Activated gamma-delta T cell treated with anti-CD3 and anti-CD28 coated beads, Interleukin-2, amount 50 U/mL, for 16 hours (primary cell): Measurements from ENCODE around the gene FRY.
"Not testable (repeated sequence)": the region's sequence is repeated elsewhere in the genome, so short reads cannot be mapped to it uniquely, and the experiment has no call there.

Source experiments
- DNase-seq: peaks from one replicate; pipeline ENCODE4 v3.0.0-alpha.2; 2020; ENCODE audit warnings: low read depth

Gene FRY

DNA sequence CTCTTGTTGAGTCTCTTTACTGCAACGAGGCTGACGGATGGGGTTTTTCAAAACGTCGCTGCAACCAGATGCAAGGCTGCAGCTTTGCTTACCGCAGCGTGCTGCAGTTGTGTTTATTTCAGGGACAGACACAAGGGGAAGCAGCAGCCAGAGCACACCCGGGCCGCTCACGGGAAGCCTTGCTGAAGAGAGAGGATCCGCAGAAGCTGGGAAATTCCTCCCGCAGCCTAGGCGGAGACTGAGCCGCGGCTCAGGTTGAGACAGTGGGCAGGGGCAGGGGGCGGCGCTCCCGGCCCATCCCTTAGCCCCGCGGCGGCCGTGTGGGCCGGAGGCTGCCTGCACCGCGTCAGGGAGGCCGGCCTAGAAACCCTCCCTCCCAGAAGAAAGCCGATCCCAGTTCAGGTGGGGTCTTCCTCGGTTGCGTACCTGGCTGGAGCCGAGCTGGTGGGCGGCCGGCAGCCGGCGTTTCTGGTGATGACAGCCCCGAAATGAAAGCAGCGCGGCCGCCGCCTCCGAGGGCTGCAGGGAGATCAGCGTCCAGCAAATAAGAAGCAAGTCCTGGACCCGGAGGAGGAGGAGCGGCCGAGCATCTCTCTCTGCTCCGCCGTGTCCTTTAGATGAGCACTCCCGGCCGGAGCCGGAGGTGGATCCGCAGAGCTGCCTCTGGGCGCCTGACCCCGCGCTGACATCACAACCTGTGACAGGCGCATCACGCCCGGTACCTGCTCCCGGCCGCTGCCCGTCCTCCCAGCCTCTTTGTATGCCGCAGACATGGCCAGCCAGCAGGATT is at the start of gene FRY:
TSS of gene FRY (plus strand) at position 750 of the 790 bp plus-strand sequence. CDS start at position 772, 22 bp downstream.
- peak; percentile 13 for DNase-seq

DNA sequence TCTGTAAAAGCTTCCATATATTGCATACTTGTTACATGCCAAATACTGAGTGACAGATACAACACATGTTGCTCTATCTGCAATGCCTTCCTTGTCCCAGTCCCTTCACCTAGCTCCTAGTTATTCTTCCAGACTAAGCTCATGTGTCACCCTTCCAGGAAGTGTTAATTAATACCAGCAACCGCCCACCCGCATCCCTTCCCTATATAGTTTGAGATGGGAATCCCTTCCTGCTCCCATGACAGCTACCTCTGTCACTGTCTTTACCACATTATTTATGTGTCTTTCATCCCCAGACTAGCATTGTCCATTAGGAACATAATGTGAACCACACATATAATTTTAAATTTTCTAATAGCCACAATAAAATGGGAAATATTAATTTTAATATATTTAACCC is 49.5 kb upstream of the FRY start:
- DNase-seq, result no peak

DNA sequence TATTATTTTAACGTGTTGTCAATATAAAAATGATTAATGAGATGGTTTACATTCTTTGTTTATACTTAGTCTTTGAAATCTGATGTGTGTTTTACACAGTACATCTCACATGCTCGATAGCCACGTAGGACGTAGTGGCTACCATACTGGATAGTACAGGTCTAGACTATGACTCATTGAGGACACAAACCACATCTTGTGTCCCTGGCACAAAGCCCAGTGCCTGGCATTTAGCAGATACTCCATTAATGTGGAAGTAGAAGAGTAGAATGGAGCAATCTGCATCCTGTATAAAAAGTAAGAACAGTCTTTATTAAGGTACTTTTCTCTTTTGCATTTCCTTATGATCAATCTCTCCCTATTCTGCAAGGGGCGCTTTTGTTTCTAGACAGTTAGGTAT is 49.0 kb upstream of the FRY start:
- DNase-seq, result no peak

DNA sequence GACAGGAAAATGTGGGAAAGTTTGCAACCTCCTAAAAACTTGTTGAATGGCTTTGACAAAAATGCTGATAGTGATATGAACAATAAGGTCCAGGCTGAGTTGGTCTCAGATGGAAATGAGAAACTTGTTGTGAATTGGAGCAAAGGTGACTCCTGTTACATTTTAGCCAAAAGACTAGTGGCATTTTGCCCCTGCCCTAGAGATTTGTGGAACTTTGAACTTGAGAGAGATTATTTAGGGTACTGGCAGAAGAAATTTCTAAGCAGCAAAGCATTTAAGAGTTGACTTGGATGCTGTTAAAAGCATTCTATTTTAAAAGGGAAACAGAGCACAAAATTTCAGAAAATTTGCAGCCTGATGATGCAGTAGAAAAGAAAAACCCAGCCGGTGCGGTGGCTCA is 47.9 kb upstream of the FRY start:
- not testable (repeated sequence) for DNase-seq

DNA sequence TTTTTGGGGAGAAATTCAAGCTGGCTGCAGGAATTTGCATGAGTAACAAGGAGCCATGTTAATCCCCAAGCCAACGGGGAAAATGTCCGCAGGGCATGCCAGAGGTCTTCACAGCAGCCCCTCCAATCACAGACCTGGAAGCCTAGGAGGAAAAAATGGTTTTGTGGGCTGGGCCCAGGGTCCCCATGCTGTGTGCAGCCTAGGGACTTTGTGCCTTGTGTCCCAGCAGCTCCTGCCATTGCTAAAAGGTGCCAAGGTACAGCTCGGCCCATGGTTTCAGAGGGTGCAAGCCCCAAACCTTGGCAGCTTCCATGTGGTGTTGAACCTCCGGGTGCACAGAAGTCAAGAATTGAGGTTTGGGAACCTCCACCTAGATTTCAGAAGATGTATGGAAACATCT is 47.2 kb upstream of the FRY start:
- DNase-seq, result not testable (repeated sequence)

DNA sequence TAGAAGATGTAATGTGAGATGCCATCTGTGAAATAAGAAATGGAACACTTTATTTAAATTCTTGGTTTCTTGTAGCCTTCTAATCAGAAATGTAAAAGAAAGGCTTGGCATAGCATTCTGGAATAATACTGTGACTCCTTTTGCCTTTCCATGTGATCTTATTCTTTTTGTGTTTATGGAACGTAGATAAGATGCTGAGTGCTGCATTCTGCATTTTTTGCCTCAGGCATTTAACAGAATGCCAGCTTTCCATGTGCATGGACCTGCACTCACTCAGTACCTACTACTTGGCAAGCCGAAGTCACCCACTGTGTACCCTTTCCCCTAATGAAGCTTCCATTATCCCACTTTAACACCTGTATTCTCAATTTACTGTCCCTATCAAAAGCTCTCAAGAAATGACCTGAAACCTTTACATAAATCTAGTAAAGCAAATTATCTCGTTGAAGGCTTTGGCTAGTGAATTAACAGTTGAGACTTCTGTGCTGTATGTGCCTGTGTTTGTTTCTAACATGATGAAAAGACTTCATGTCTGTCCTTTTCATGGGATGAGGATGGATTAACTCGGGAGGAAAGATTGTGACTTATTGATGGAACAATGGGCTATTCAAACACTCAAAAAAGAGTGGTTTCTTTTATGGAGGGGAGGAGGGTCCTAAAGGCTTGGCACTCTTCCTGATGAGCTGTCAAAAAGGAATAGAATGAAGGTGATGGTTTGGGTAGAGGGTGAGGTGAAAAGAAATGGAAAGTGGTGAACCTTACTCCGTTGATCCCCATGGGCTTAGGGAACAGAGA is 44.7 kb upstream of the FRY start:
- no peak for DNase-seq

DNA sequence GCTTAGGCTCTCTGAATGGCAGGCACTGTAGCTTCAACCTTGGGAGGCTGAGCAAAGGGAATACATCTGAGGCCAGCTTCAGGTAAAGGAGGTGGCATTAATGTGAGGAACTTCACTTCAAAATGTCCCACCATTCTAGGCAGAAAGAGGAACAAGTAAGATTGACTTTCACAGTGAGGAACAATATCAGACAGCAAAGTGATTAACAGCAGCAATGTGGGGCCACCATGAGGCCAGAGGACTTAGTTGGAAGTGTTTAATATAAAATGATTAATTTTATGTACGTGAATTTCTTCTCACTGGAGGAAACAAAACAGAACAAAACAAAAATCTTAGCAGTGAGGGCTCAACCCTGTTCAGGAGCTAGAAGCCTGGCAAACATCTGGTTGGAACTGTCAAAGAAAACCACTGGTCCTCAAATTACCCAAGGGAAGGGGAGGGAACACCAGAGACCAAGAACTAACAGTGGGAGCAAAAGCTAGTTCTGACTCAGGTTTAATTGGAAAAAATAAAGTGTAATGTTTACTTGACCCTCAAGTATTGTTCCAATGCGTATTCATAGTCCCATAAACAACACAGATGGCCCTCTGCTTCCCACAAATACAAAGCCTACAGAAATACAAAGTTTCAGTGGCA is 43.9 kb upstream of the FRY start:
- no peak for DNase-seq

DNA sequence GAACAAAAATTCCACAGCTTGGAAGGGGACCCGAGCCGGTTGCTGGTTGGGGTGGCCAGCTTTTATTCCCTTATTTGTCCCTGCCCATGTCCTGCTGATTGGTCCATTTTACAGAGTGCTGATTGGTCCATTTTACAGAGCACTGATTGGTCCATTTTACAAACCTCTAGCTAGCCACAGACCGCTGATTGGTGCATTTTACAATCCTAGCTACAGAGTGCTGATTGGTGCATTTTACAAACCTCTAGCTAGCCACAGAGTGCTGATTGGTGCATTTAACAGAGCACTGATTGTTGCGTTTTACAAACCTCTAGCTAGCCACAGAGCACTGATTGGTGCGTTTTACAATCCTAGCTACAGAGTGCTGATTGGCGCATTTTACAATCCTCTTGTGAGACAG is 37.2 kb upstream of the FRY start:
- not testable (repeated sequence) for DNase-seq

DNA sequence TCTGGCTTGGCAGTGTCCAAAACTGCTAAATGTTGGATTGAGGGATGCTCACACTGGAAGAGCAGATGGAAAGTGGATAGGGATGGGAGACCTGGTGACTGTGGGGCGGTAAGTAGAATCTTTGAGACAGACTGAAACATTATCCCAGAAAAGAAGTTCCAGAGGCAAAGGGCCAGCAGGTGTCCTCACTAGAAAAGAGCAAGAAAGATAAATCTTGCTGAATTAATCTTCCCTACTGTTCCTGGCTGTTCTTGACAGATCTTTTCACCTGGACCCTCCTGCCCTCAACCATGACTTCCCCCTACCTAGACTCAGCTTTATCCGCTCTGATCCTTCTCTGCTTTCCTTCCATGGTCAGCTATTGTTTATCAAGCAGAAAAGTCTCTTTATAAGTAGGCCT is 35.0 kb upstream of the FRY start:
- DNase-seq, result no peak

DNA sequence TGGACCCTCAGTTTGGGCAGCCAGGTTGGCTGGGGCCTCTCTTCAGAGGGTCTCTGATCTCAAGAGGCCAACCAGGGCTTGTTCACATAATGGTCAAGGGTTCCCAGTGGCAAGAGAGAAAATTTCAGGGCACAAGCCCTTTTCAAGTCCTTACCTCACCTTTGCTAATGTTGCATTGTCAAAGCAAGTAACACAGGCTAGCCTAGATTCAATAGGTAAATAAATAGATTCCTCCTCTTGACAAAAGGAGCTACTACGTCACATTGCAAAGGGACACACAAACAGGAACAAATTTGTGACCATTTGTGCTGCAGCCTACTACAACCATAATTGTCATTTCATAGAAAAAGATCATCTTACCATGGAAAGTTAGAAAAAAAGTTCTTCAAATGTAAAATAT is 33.9 kb upstream of the FRY start:
- DNase-seq, result no peak

DNA sequence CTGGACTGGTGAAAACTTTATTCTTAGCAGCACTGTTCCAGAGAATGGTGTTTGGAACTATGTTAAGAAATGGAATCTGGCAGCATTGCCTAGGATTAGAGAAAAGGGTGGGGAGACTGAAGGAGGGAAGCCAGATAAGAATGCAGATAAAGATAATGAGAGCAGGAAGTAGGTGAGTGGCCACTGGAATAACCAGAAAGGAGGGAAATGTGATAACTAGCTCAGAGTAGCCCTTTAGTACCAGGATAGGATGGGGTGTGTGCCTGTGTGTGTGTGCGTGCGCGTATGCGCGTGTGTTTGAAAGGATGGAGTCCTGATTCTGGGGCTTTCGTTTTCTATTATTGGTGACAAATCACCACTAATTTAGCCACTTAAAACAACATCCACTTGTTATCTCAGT is 33.4 kb upstream of the FRY start:
- no peak for DNase-seq

DNA sequence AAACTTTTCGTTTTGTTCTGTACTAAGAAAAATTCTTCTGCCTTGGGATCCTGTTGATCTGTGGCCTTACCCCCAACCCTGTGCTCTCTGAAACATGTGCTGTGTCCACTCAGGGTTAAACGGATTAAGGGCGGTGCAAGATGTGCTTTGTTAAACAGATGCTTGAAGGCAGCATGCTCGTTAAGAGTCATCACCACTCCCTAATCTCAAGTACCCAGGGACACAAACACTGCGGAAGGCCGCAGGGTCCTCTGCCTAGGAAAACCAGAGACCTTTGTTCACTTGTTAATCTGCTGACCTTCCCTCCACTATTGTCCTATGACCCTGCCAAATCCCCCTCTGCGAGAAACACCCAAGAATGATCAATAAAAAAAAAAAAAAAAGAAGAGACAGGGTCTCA is 30.8 kb upstream of the FRY start:
- not testable (repeated sequence) for DNase-seq

DNA sequence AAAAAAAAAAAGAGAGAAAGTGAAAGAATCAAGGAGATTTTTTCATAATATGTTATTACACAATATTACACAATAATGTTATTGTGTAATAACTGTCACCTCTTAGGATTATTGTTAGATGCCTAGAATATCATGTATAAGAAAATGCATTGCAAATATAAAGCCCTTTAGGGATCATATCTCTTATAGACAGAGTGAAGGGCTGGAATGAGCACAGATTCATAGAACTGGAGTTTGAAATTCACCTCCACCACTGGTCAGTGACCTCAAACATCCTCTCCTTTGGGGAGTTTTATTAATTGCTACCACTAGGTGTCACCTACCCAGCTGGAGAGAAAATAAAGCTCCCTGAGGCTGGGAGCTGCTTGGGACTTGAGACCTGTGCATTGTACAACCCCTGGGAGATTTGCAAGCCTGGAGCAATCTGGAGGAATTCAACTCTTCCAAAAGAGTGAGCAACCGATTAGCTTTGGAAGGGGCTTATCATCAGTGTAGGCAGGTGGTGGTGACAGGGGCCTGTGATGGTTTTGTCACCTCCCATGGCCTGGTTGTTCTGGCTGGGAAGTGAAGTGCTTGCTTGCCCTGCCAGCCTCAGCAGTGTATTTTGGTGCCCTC is 30.3 kb upstream of the FRY start:
- DNase-seq, result no peak

DNA sequence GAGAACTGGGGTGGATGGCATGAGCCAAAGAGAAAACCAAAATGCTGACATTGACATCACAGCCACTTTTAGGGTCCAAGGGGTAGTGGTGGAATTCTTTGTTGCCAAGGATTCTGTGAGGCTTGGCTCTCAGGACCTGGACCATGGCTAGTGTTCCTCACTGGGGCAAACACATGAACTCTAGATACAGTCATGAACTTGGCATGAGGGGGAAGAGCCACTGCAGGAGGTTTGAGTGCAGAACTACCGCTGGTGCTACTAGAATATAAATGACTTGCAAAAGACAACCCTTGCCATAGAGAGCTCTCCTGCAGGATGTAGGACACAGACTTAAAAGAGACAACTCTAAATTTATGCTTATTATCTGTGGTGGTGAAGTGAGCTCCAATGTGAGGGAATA is 29.8 kb upstream of the FRY start:
- DNase-seq, result no peak

DNA sequence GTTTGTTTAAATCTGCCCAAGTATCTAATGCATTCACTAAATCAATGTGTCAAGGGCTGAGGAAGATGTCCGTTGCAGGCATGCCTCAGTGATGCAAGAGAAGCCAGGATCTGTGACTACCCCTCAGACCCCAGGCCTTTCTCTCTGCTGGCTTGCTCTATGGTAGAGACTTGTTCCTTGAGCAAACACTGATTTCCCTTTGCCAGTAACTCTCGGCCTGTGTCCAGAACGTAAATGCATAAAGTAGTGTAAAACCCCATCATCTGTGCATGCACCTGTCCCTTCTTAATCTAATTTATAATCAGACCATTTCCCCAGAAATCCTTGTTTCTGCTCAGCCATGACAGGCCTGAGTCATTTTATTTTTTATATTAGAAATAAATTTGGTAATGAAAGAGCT is 28.7 kb upstream of the FRY start:
- no peak for DNase-seq

DNA sequence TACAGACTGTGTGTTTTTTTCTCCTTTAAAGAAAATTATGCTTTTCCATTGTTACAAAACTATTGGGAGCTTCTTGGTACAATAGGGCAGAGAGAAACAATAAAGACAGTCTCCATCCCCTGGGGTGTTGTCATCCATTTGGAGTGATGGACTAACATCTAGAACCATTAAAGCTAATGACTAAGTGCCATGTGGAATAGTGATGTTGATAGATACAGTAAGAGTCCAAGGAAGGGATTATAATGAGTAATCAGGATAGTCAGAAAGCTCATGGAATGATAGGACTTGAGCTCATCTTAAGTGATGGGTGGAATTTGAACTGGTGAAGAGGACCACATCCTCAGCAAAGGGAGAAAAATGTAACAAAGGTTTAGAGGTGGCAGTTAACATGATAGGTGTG is 24.1 kb upstream of the FRY start:
- DNase-seq, result no peak

DNA sequence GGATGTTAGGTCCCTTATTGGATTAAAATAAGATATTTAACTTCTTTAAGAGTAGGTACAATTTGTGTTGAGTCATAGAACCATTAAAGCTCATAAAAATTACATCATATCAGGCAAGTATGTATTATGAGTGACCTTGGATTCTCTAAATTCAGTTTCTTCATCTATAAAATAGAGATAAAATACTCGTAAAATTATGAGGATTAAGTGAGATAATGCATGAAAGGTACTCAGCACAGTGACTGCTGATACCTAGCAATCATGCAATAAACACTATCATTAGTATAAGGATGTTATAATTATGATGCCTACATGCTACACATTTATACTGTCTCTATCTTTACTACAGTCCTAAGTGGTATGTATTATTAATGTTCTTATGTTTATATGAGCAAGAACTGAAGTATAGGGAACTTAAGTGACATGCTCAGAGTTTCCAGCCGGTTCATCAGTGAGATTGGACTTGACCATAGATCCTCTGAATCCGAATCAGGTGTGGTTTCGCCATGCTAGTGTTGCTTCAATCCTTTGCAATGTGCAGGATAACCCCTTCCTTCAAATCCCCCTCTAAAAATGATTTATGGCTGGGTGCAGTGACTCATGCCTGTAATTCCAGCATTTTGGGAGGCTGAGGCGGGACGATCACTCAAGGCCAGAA is 22.9 kb upstream of the FRY start:
- DNase-seq, result no peak

DNA sequence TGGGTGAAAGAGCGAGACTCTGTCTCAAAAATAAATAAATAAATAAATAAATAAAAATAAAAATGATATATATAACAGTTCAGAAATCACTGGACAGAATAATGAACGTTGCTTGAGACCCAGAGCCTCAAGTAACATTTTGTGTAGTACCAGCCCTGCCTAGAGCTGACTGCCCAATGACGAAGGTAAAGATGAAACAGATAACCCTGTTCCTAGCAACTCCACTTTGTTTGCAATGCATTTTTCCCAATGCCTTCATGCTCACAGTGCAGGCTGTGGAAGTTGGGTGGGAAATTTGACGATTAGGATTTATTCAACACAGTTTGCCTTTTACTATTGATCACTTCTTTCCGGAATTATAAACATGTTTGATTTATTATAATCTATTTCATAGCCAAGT is 22.2 kb upstream of the FRY start:
- no peak for DNase-seq

DNA sequence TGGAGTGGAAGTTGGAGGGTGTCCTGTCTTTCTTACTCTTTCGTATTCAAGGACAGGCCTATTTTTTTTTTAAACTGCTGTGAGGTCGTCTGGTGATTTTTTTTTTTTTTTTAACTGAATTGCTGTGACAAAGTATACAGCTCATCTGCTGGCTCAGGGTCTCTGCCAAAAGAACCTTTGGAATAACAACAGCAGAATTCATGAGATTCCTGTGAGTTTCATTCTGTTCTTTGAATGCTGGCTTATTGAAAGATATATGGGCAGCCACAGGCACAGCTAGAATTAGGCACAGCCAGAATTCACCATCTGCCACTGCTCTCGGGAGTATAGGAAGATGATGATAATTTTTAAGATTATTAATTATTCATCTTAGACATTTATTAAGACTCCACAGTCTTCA is 21.4 kb upstream of the FRY start:
- DNase-seq, result no peak

DNA sequence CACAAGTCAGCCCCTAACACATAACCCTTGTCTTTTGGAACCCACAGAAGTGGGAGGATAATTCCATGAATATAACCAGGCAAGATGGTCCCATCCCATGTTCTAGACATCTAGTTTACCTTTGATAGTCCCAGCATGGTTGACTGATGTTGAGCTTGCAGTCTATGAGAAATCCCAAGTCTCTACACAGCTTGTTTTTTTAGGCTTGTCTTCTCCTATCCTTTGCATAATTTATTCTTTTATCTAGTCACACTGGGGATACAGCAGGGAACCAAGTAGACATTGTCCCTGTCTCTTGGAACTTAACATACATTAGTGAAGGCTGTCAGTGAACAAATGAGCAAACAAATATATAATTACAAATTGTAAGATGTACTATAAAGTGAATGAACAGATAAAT is 19.6 kb upstream of the FRY start:
- DNase-seq, result no peak

DNA sequence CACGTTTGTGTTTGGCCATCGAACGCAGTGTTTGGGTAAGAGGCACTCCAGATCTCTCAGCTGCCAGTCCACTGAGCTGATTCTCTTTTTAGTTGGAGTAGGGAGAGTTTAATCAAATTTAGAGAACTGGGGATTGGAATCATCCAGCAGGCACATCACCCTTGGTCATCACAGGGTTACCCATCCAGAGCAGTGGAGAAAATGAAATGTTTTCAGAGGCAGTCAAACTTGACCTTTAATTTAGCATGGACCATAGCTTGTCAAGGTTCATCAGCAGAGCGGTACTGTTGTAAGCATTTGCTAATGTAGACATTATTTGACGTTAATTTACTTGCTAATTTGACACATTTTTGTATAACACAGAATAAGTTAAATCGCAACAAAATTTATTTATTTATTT is 18.4 kb upstream of the FRY start:
- no peak for DNase-seq

DNA sequence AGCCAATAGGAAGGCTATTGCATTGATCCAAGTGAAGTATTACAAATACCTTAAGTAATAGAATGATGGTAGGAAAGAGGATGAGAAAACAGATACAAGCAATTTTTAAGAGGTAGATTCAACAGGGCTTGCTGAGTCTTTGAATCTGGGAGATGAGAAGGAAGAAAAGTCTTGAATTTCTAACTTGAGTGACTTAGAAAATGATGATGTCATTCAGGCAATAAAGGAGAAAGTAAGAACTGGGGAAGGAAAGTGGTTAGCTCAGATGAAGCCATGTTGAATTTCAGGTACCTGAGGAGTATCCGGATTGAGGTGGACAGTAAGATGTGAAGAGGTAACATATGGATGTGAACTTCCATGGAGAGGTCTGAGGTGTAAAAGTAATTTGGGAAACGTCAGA is 15.5 kb upstream of the FRY start:
- no peak for DNase-seq
